Measurements from ENCODE around the gene FDPS.

Gene FDPS

DNA sequence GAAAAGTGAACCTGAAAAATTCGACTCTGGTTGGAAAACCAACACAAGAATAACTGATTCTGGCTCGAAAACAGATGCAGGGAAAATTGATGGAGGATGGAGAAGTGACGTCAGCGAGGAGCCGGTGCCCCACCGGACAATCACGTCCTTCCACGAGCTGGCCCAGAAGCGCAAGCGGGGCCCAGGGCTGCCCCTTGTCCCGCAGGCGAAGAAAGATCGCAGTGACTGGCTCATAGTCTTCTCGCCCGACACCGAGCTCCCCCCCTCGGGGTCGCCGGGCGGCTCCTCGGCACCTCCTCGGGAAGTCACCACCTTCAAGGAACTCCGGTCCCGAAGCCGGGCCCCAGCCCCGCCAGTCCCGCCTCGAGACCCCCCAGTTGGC is 13.9 kb downstream of the FDPS start:
- ChIA-PET POLR2A (interaction anchor here (1.1 to 4.4 kb wide), 4 partner anchors 49 to 145 kb away, joined by 3 to 32 read pairs (median 13); partner anchors contain the start of genes CLK2 and SCAMP3), CTCF (interaction anchor here (0.6 to 8.4 kb wide), 12 partner anchors 11 to 178 kb away, joined by 3 to 77 read pairs (median 4); partner anchors contain the start of genes HCN3 and MTX1)
- H3K9me3 ChIP-seq (ENCODE audit: control insufficient read depth, insufficient read depth, low read depth, low read length) = no peaks in the 10 kb centered on the region
- peak overlapping the region; percentile 86 for H3K4me3 ChIP-seq (ENCODE audit: low read depth, low read length)
- H3K27ac ChIP-seq (ENCODE audit: extremely low read depth, low read depth, low read length) = no peak overlapping the region; the same call in 1 of the 2 replicates
- 0 out of 2 replicates have a peak, but pooled peaks cover 3% of the 10 kb centered on the region for H3K4me1 ChIP-seq (ENCODE audit: control insufficient read depth, insufficient read depth, low read length)
- H3K36me3 ChIP-seq (ENCODE audit: control insufficient read depth in 2 of 2, insufficient read depth in 1 of 2, low read length in 2 of 2) = peaks cover 11 to 62% of the 10 kb centered on the region in 2 experiments; a peak in 2 of 3 replicates
- TF ChIP-seq IKZF3 (tag by site-specific recombination; IDR thresholded peaks at IDR 0.05) = peak; percentile 1; the same call in 1 of the 2 replicates
- no peak for TF ChIP-seq ZBTB21 (tag by site-specific recombination; IDR thresholded peaks at IDR 0.05)

DNA sequence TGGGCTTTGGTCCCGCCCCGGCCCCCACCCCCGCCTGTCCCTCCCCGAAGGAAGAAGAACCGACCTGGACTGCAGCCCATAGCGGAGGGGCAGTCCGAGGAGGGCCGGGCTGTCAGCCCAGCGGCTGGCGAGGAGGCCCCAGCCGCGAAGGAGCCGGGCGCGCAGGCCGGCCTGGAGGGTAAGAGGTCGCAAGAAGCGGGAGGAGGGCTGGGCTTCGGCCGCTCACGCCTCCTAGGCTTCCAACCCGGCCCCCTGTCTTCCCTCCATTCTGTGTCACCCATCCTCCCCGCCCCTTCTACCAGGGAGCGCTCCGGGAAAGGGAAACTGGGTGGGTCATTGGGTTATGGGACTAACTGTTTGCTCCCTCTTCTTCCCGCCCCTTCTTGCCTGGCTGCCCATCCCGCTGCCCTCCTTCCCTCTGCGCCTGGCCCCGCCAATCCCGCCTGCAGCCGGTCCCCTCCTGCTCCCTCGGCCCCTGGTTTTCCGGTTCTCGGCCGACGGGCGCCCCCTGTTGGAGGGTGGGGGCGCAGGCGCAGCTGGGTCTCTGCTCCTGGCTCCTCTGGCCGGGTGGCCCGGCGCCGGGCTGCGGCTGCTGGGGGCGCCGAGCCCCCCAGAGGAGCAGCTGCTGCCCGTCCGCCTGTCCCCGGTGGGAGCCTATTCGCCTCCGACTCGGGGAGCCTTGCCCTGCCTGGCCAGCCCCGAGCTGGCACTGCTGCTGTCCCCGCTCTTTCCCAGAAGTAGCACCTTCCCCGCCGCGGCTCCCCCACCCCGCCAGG is 14.5 kb downstream of the FDPS start:
- H3K27ac ChIP-seq (ENCODE audit: extremely low read depth, low read depth, low read length) = peak overlapping the region; percentile 85
- H3K4me1 ChIP-seq (ENCODE audit: control insufficient read depth, insufficient read depth, low read length) = 0 out of 2 replicates have a peak, but pooled peaks cover 3% of the 10 kb centered on the region
- peak overlapping the region; percentile 86 for H3K4me3 ChIP-seq (ENCODE audit: low read depth, low read length)
- ChIA-PET POLR2A (interaction anchor here (0.6 to 4.4 kb wide), 18 partner anchors 10 to 286 kb away, joined by 3 to 32 read pairs (median 4); partner anchors contain the start of genes ASH1L, CLK2, ENTREP3 and FDPS), CTCF (interaction anchor here (0.5 to 8.4 kb wide), 20 partner anchors 12 to 232 kb away, joined by 3 to 77 read pairs (median 3); partner anchors contain the start of genes HCN3, MTX1 and THBS3)
- no peaks in the 10 kb centered on the region for H3K9me3 ChIP-seq (ENCODE audit: control insufficient read depth, insufficient read depth, low read depth, low read length)
- peaks cover 8 to 62% of the 10 kb centered on the region in 2 experiments; a peak in 2 of 3 replicates for H3K36me3 ChIP-seq (ENCODE audit: control insufficient read depth in 2 of 2, insufficient read depth in 1 of 2, low read length in 2 of 2)
- TF ChIP-seq ZNF138 (tag by site-specific recombination; IDR thresholded peaks at IDR 0.05; ENCODE audit: borderline replicate concordance) (no peak), ZNF660 (tag by site-specific recombination; IDR thresholded peaks at IDR 0.05) (peak; percentile 78), ZNF391 (tag by site-specific recombination; IDR thresholded peaks at IDR 0.05; ENCODE audit: borderline replicate concordance, low read depth) (peak; percentile 78; the same call in 1 of the 2 replicates), ZNF791 (tag by site-specific recombination; IDR thresholded peaks at IDR 0.05) (no peak), KLF7 (tag by site-specific recombination; IDR thresholded peaks at IDR 0.05; ENCODE audit: borderline replicate concordance) (peak; percentile 45; the same call in 1 of the 2 replicates), SP7 (tag by site-specific recombination; IDR thresholded peaks at IDR 0.05) (peak; percentile 74), ZNF600 (tag by site-specific recombination; IDR thresholded peaks at IDR 0.05) (peak; percentile 84), BCL11A (tag by site-specific recombination; IDR thresholded peaks at IDR 0.05; ENCODE audit: low read depth) (peak; percentile 74)
- TF ChIP-seq, protein P1, sequence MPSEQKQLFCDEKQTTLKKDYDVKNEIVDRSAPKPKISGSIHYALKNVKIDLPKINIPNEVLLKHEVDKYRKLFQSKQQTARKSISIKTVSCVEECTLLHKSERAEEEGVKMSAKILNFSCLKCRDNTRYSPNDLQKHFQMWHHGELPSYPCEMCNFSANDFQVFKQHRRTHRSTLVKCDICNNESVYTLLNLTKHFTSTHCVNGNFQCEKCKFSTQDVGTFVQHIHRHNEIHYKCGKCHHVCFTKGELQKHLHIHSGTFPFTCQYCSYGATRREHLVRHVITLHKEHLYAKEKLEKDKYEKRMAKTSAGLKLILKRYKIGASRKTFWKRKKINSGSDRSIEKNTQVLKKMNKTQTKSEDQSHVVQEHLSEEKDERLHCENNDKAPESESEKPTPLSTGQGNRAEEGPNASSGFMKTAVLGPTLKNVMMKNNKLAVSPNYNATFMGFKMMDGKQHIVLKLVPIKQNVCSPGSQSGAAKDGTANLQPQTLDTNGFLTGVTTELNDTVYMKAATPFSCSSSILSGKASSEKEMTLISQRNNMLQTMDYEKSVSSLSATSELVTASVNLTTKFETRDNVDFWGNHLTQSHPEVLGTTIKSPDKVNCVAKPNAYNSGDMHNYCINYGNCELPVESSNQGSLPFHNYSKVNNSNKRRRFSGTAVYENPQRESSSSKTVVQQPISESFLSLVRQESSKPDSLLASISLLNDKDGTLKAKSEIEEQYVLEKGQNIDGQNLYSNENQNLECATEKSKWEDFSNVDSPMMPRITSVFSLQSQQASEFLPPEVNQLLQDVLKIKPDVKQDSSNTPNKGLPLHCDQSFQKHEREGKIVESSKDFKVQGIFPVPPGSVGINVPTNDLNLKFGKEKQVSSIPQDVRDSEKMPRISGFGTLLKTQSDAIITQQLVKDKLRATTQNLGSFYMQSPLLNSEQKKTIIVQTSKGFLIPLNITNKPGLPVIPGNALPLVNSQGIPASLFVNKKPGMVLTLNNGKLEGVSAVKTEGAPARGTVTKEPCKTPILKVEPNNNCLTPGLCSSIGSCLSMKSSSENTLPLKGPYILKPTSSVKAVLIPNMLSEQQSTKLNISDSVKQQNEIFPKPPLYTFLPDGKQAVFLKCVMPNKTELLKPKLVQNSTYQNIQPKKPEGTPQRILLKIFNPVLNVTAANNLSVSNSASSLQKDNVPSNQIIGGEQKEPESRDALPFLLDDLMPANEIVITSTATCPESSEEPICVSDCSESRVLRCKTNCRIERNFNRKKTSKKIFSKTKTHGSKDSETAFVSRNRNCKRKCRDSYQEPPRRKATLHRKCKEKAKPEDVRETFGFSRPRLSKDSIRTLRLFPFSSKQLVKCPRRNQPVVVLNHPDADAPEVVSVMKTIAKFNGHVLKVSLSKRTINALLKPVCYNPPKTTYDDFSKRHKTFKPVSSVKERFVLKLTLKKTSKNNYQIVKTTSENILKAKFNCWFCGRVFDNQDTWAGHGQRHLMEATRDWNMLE (tag by site-specific recombination; conservative IDR thresholded peaks at IDR 0.05; ENCODE audit: low read depth) = no peak
- TF ChIP-seq, protein P2, sequence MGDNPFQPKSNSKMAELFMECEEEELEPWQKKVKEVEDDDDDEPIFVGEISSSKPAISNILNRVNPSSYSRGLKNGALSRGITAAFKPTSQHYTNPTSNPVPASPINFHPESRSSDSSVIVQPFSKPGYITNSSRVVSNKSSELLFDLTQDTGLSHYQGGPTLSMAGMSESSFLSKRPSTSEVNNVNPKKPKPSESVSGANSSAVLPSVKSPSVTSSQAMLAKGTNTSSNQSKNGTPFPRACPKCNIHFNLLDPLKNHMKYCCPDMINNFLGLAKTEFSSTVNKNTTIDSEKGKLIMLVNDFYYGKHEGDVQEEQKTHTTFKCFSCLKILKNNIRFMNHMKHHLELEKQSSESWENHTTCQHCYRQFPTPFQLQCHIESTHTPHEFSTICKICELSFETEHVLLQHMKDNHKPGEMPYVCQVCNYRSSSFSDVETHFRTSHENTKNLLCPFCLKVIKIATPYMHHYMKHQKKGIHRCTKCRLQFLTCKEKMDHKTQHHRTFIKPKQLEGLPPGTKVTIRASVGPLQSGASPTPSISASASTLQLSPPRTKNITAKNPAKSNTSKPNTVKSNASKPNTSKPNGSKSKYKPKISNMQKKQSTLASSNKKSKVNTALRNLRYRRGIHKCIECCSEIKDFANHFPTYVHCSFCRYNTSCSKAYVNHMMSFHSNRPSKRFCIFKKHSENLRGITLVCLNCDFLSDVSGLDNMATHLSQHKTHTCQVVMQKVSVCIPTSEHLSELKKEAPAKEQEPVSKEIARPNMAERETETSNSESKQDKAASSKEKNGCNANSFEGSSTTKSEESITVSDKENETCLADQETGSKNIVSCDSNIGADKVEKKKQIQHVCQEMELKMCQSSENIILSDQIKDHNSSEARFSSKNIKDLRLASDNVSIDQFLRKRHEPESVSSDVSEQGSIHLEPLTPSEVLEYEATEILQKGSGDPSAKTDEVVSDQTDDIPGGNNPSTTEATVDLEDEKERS (tag by site-specific recombination; IDR thresholded peaks at IDR 0.05) = no peak
- TF ChIP-seq, protein P3, sequence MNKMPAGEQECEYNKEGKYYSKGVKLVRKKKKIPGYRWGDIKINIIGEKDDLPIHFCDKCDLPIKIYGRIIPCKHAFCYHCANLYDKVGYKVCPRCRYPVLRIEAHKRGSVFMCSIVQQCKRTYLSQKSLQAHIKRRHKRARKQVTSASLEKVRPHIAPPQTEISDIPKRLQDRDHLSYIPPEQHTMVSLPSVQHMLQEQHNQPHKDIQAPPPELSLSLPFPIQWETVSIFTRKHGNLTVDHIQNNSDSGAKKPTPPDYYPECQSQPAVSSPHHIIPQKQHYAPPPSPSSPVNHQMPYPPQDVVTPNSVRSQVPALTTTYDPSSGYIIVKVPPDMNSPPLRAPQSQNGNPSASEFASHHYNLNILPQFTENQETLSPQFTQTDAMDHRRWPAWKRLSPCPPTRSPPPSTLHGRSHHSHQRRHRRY (tag by site-specific recombination; IDR thresholded peaks at IDR 0.05) = no peak
- TF ChIP-seq, protein P4, sequence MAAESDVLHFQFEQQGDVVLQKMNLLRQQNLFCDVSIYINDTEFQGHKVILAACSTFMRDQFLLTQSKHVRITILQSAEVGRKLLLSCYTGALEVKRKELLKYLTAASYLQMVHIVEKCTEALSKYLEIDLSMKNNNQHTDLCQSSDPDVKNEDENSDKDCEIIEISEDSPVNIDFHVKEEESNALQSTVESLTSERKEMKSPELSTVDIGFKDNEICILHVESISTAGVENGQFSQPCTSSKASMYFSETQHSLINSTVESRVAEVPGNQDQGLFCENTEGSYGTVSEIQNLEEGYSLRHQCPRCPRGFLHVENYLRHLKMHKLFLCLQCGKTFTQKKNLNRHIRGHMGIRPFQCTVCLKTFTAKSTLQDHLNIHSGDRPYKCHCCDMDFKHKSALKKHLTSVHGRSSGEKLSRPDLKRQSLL (tag by site-specific recombination; IDR thresholded peaks at IDR 0.05) = 0 out of 2 replicates have a peak, but pooled peaks have one; percentile 9
- TF ChIP-seq, protein P5, sequence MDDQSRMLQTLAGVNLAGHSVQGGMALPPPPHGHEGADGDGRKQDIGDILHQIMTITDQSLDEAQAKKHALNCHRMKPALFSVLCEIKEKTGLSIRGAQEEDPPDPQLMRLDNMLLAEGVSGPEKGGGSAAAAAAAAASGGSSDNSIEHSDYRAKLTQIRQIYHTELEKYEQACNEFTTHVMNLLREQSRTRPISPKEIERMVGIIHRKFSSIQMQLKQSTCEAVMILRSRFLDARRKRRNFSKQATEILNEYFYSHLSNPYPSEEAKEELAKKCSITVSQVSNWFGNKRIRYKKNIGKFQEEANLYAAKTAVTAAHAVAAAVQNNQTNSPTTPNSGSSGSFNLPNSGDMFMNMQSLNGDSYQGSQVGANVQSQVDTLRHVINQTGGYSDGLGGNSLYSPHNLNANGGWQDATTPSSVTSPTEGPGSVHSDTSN (CRISPR knock-in tag; IDR thresholded peaks at IDR 0.05) = no peak
- TF ChIP-seq, protein P6, sequence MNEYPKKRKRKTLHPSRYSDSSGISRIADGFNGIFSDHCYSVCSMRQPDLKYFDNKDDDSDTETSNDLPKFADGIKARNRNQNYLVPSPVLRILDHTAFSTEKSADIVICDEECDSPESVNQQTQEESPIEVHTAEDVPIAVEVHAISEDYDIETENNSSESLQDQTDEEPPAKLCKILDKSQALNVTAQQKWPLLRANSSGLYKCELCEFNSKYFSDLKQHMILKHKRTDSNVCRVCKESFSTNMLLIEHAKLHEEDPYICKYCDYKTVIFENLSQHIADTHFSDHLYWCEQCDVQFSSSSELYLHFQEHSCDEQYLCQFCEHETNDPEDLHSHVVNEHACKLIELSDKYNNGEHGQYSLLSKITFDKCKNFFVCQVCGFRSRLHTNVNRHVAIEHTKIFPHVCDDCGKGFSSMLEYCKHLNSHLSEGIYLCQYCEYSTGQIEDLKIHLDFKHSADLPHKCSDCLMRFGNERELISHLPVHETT (tag by site-specific recombination; IDR thresholded peaks at IDR 0.05) = peak; percentile 42; the same call in 1 of the 2 replicates

All from HEK293 (cell line).